Measurements from ENCODE around the gene TBCK.

Gene TBCK

DNA sequence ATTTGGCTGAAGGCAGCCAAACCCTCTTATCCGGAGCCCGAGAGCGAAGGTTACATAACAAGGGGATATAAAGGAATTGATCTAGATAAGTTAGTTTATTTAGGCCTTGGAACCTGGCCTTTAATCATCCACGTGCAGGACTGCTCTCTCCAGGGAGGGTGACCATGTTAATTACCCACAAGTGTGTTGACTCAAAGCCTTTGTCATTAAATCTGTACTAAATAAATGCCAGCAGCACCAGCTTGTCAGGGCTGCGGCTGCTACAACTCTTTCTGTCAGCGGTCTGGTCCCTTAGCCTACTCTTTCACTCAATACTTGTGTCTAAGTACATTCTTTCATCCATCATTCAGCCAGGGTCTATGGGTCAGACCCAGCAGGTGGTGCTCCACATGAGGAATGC, 206.1 kb downstream of the TBCK start:
- no peak for DNase-seq

GRCh38 chr4:106105697-106106096, 210.3 kb downstream of the TBCK start:
- DNase-seq = no peak

- DNase-seq = no peak
Observed at GRCh38 chr4:106104276-106104675, 211.7 kb downstream of the TBCK start.

DNA sequence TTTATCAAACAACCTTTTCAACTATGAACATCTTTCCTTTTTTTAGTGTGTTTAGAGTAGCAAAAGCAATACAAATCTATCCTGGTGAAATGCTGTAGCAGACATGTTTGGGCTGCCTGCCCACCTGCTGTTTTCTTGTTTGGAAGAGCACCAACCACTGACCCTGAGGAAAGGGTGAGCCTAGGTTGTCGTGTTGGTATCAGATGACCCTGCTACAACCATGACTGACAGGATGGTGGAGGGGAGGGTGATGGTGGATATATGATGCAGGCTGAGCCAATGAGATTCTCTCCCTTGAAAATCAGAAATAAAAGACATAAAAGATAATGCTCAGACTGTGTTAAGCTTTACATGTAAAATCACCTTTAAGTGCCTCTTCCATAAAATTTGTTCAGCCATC, 219.6 kb downstream of the TBCK start:
- no peak for DNase-seq

- DNase-seq = no peak
Observed at GRCh38 chr4:106095408-106095807, 220.6 kb downstream of the TBCK start.

GRCh38 chr4:106092361-106093040, 223.5 kb downstream of the TBCK start:
- DNase-seq = no peak

DNA sequence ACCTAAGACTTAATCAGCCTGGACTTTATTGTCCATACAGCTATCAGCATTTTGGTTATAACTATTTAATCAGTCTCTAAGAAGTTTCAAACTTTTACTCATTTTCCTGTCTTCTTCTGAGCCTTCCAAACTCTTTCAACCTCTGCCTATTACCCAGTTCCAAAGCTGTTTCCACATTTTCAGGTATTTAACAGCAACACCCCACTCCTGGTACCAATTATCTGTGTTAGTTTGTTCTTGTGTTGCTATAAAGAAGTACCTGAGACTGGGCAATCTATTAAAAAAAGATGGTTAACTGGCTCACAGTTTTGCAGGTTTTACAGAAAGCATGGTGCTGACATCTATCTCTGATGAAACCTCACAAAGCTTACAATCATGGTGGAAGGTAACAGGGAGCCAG, 225.2 kb downstream of the TBCK start:
- no peak for DNase-seq

- no peak for DNase-seq
Observed at GRCh38 chr4:106083065-106083464, 232.9 kb downstream of the TBCK start.

DNA sequence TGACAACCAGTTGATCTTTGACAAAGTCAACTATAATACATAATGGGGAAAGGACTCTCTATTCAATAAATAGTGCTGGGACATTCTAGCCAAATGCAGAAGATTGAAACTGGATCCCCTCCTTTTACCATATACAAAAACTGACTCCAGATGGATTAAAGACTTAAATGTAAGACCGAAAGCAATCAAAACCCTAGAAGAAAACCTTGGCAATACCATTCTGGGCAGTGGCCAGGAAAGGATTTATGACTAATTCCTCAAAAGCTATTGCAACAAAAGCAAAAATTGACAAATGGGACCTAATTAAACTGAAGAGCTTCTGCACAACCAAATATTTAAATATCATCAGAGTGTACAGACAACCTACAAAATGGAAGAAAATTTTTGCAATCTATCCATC, 235.6 kb downstream of the TBCK start:
- DNase-seq = no peak

DNA sequence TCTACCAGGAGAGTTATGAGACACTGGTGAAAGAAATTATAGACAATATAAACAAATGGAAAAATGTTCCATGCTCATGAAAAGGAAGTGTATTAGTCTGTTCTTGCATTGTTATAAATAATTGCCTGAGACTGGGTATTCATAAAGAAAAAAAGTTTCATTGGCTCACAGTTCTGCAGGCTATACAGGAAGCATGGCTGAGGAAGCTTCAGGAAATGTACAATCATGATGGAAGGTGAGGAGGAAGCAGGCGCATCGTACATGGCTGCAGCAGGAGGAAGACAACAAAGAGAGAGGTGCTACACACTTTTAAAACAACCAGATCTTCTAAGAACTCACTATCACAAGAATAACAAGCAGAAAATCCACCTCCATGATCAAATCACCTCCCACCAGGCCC, 236.4 kb downstream of the TBCK start:
- DNase-seq = no peak

DNA sequence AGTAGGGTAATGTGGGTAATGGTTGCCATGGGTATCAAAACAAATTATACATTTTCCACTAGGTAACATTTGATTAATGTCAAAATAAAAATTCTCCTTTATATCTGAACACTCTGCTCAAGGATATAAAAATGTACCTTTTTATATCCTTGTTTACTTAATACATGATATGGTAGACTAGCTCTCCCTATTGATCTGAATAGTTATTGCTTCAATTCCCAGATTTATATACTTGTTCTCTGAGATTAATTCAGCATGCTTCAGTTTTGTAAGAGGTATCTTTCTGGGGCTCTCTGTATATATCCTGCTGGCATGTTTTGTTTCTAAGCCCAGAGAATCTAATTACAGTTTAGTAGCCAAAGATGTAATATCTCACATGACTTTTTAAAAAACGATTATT, 251.0 kb downstream of the TBCK start:
- DNase-seq = no peak

DNA sequence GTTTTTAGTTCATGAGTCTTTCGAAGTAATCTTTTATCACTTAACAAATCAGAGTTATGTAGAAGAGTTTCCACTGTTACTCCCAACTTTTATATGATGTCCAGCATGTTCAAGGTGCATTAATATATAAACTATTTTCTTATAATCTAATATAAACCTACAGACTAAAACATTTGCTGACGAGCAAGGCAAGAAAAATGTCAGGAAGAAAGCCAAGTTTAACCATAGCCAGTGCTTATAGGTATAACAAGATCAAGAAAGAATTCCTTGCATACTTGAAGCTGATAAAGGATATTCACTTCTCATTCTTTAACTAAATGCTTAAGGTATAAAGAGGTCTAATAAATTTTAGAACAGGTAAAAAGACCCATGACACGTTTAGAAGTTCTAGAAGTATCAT, 253.0 kb downstream of the TBCK start:
- DNase-seq = no peak

GRCh38 chr4:106062452-106062875, 253.5 kb downstream of the TBCK start:
- DNase-seq = no peak

GRCh38 chr4:106058921-106059320, 257.1 kb downstream of the TBCK start:
- DNase-seq = no peak

- DNase-seq = no peak
Observed at GRCh38 chr4:106056914-106057313, 259.1 kb downstream of the TBCK start.

GRCh38 chr4:106051514-106051913, 264.5 kb downstream of the TBCK start:
- no peak for DNase-seq

DNA sequence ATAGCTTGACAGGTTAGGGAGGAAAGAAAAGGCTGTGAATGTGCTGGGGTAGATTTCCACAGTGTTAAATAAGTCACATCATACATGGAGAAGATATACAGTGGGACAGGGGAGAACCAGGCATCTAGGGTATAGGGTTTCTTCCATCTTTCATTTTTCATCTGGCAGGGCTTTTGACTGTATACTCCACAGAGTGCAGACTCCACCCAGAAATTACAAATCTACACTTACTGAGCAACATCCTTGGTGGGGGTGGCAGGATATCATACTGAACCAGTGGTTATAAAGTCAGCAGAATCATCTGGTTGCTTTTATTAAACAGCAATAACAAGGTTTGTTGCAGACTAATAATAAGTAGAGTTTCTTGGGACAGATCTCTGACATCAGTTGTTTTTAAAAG, 266.5 kb downstream of the TBCK start:
- DNase-seq = no peak

- no peak for DNase-seq
Observed at GRCh38 chr4:106048250-106048971, 267.6 kb downstream of the TBCK start.

GRCh38 chr4:106046083-106046482, 269.9 kb downstream of the TBCK start:
- no peak for DNase-seq

- DNase-seq = no peak
Observed at GRCh38 chr4:106041294-106042002, 274.6 kb downstream of the TBCK start.

DNA sequence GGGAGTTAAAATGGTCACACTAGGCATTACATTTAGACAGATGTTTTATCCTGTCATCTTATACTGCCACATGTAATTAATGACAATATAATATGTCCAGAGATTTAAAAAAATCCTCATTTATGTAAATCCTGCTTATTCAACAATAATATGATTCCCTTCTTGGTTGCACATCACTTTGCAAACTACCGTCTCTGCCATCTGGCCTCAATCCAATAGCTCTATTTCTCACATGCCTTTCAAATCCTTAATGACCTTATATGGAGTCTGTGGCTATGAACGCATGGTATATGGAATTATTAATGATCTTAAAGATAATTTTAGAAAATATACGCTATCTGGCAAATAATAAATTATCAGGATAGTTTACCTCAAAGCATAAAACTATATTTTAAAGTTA, 276.2 kb downstream of the TBCK start:
- DNase-seq = no peak

DNA sequence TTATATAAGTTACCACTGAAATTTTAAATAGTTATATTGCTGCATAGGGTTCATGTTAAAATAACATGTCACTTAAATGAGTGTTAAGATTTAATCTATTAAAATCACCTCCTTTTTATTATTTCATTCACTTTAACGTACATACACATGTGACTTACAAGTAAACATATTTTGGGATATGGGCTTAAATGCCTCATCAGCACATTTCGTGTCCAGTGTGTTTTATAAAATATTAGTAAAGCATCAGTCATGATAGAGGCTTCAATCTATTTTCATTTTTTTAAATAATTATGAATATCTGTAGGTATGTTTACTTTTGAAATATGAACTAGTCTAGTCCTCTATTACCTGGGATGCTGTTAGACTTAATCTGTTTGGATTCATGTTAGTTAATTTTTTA, 277.1 kb downstream of the TBCK start:
- no peak for DNase-seq

DNA sequence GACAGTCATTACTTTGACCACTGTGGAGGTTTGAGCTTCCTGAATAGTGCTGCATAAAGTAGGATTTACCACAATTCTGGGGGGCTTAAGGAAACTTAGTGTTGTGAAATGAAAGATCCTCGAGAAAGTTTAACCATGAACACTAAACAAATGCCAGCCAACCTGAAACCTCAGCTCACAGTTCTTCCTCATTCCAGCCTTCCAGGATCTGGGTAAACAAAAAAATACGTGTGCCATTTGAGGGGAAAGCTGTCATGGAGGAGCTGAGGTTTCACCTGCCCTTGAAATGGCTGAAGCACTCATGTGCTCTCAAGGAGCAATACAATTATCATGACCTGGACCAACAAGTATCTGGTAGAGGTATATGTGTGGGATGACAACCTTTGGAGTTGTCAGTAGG, 278.0 kb downstream of the TBCK start:
- no peak for DNase-seq

DNA sequence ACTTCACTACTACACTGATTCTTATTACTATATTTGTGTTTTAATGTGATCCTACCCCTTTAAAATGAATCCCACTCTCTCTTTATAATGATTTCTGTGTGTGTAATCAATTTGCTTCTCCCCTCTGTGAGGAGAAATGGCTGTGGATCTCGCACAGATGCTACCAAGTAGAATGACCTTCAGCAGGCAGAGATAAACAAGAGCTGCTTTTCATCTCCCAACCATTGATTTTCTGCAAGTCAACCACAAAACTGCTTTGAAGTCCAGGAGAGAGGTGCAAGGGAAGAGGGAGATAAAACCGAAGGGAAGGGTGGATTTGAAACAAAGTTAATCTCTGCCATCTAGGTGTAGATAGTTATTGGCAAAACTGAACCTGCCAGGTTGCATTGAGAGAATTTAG, 279.2 kb downstream of the TBCK start:
- DNase-seq = no peak
